ENCODE results near the gene SLC35D3.
"Not testable (repeated sequence)": the region's sequence is repeated elsewhere in the genome, so short reads cannot be mapped to it uniquely, and the experiment has no call there.

SLC35D3 gene

GRCh38 chr6:136964398-136964797 lies 42.3 kb downstream of the SLC35D3 start:
- no peak for DNase-seq (ENCODE audit: low read depth)

GRCh38 chr6:136967876-136968752 lies 46.0 kb downstream of the SLC35D3 start:
- peak; percentile 68 for DNase-seq (ENCODE audit: low read depth)

- DNase-seq (ENCODE audit: low read depth) = no peak
Observed at GRCh38 chr6:136968837-136969236, 46.7 kb downstream of the SLC35D3 start.

- no peak for DNase-seq (ENCODE audit: low read depth)
Observed at GRCh38 chr6:136969433-136969832, 47.3 kb downstream of the SLC35D3 start.

GRCh38 chr6:136969930-136970329 lies 47.8 kb downstream of the SLC35D3 start:
- DNase-seq (ENCODE audit: low read depth) = no peak

- DNase-seq (ENCODE audit: low read depth) = no peak
Observed at GRCh38 chr6:136971609-136972008, 49.5 kb downstream of the SLC35D3 start.

- not testable (repeated sequence) for DNase-seq (ENCODE audit: low read depth)
Observed at GRCh38 chr6:136973781-136974180, 51.7 kb downstream of the SLC35D3 start.

All from EH (cell line).